Adrenal gland (tissue), 12 donors: ENCODE data around the gene GCNT3. TPM values are rescaled to one million over a fixed set of nuclear protein-coding genes. Genes with fewer than 3 reads are reported as not detected.
"Not testable (repeated sequence)": the region's sequence is repeated elsewhere in the genome, so short reads cannot be mapped to it uniquely, and the experiment has no call there.

Experiments used
- DNase-seq, 7 donors: peaks; one replicate each; pipeline ENCODE4 v3.0.0-alpha.2; 2019 to 2020
- H3K27ac ChIP-seq, 5 donors: fragments of 200-600 bp; sonication (generic) in 4 of 5; 1 replicate in 3 of 5; 2 replicates in 2 of 5; pipeline versions ENCODE4 v1.5.1 to v1.8.0; 2016 to 2020; ENCODE audit warnings: mild to moderate bottlenecking in 1 of 5
- H3K27me3 ChIP-seq: fragments of 200-600 bp; 2 replicates; pipeline ENCODE4 v1.8.0; 2021
- H3K36me3 ChIP-seq, 2 donors: fragments of 200-600 bp; replicated peaks in 1 of 2; 1 replicate in 1 of 2; 2 replicates in 1 of 2; pipeline versions ENCODE4 v1.5.1 to v1.8.0; 2018 to 2022
- H3K4me1 ChIP-seq, 2 donors: fragments of 200-600 bp; replicated peaks in 1 of 2; 1 replicate in 1 of 2; 2 replicates in 1 of 2; pipeline versions ENCODE4 v1.5.1 to v1.8.0; 2018 to 2021
- H3K4me3 ChIP-seq, 4 donors: fragments of 200-600 bp; sonication (generic) in 3 of 4; one replicate each; pipeline ENCODE4 v1.5.1; 2016 to 2018
- H3K9me3 ChIP-seq, 3 donors: fragments of 200-600 bp; sonication (generic) in 1 of 3; replicated peaks in 1 of 3; 1 replicate in 2 of 3; 2 replicates in 1 of 3; pipeline versions ENCODE4 v1.5.1 to v1.8.0; 2016 to 2021
- POLR2A ChIP-seq, 2 donors: fragments of 450-650 bp; IDR thresholded peaks; one replicate each; pipeline ENCODE4 v1.6.1; 2017; ENCODE audit warnings: antibody characterized with exemption in 2 of 2, mild to moderate bottlenecking in 2 of 2, moderate library complexity in 1 of 2
- WGBS, 4 donors: extraction: QIAGEN DNeasy Blood & Tissue Kit in 2 of 4; methylation state at CpG; one replicate each; pipeline versions ENCODE4 v1.1.5 to v1.1.7; 2013 to 2017; 5-methylcytosine and 5-hydroxymethylcytosine counted together
- intact Hi-C, 2 donors: fragments of 100-400 bp; cut with DNase I; formaldehyde crosslinking; loops; one replicate each; pipeline versions ENCODE4 v1.14.1 to v1.15.0; 2022 to 2023
- polyA plus RNA-seq, 3 donors: library from polyadenylated mRNA; stranded (reverse); fragments of 200-250 nt in 2 of 3; fragments of 350-450 nt in 1 of 3; fragmentation: Illumina TruSeq in 1 of 3; extraction: RNeasy Lipid Tissue Mini Kit (QIAGEN cat#74804) in 1 of 3; gene quantifications; one replicate each; pipeline ENCODE4 v1.2.3, GENCODE V29; 2013 to 2014
- total RNA-seq, 9 donors: library from RNA; depleted of rRNA in 4 of 9; stranded (reverse); fragments of >200 nt in 4 of 9; fragments of 120-200 nt in 1 of 9; fragmentation: NEBNext Ultra II Directional in 1 of 9; extraction: Animal tissue kit (Norgen Biotek cat#: 25700) in 1 of 9; gene quantifications; one replicate each; pipeline versions ENCODE4 v1.1.0 to v1.2.4, GENCODE V29; 2013 to 2023
- TF ChIP-seq, protein P1 (sequence below), 6 experiments: fragments of 450-650 bp in 4 of 6; fragments of 200-600 bp in 2 of 6; sonication (generic) in 1 of 6; IDR thresholded peaks; 1 replicate in 5 of 6; 2 replicates in 1 of 6; pipeline versions ENCODE4 v1.5.1 to v1.8.0; 2016 to 2021; ENCODE audit warnings: antibody characterized with exemption in 6 of 6, mild to moderate bottlenecking in 2 of 6, moderate library complexity in 1 of 6
- donor health status: healthy with polysubstance abuse.
- donor health status: Bipolar disorder and iron deficiency.
- donor health status: DM: yes; HTN: yes; CAD: no.
- donor health status: DM: no; HTN: no; CAD: no.
- donor health status: DM: no; HTN: no; CAD: no.
- donor health status: DM: yes; HTN: yes; CAD: no.

GCNT3 gene
- total and polyA plus RNA-seq, 12 donors = 0.03 to 14.1 (median 0.78) TPM; not detected in 1

- WGBS, 4 donors = 79 to 90% (median 84%) methylated on average over 4 of the region's 4 CpGs
- no peak for DNase-seq
- intact Hi-C loops = no loop called here
- TF ChIP-seq, protein P1, sequence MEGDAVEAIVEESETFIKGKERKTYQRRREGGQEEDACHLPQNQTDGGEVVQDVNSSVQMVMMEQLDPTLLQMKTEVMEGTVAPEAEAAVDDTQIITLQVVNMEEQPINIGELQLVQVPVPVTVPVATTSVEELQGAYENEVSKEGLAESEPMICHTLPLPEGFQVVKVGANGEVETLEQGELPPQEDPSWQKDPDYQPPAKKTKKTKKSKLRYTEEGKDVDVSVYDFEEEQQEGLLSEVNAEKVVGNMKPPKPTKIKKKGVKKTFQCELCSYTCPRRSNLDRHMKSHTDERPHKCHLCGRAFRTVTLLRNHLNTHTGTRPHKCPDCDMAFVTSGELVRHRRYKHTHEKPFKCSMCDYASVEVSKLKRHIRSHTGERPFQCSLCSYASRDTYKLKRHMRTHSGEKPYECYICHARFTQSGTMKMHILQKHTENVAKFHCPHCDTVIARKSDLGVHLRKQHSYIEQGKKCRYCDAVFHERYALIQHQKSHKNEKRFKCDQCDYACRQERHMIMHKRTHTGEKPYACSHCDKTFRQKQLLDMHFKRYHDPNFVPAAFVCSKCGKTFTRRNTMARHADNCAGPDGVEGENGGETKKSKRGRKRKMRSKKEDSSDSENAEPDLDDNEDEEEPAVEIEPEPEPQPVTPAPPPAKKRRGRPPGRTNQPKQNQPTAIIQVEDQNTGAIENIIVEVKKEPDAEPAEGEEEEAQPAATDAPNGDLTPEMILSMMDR (IDR thresholded peaks at IDR 0.05) = no peak
- no peak for TF ChIP-seq POLR2A (IDR thresholded peaks at IDR 0.05)
- H3K9me3 ChIP-seq = no peaks in the 10 kb centered on the region
- no peaks in the 10 kb centered on the region for H3K27me3 ChIP-seq
- H3K4me3 ChIP-seq = no peak overlapping the region
- H3K4me1 ChIP-seq = no peaks in the 10 kb centered on the region
- no peak overlapping the region for H3K27ac ChIP-seq
- peaks cover 0 to 26% of the 10 kb centered on the region in 2 donors for H3K36me3 ChIP-seq
These were observed 33.2 kb downstream of the GCNT3 start for GRCh38 chr15:59644756-59645155.

- intact Hi-C loops, H3K9me3 ChIP-seq, H3K4me3 ChIP-seq, H3K27me3 ChIP-seq, H3K27ac ChIP-seq, H3K4me1 ChIP-seq, DNase-seq: not testable (repeated sequence)
- WGBS, 4 donors = 96 to 97% (median 97%) methylated on average over 9 of the region's 9 CpGs
- H3K36me3 ChIP-seq = peaks cover 0 to 28% of the 10 kb centered on the region in 2 donors
These were observed 34.2 kb downstream of the GCNT3 start for GRCh38 chr15:59645812-59646211.

DNA sequence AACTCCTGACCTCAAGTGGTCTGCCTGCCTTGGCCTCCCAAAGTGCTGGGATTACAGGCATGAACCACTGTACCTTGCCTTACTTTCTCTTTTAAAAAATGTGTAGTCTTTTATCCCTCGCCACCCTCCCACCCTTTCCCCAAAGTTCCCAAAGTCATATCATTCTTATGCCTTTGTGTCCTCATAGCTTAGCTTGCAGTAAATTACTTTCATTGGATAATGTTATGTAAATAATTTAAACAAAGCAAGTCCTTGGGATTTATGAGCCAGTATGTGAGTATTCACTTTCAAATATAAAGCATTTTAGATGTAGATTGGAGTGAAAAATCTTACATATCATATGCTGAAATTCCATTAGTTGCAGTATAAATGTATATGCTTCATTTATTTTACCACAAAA is 34.7 kb downstream of the GCNT3 start:
- intact Hi-C loops = no loop called here
- Histone ChIP-seq H3K4me1 (no peaks in the 10 kb centered on the region), H3K27ac (no peak overlapping the region), H3K36me3 (peaks cover 0 to 33% of the 10 kb centered on the region in 2 donors), H3K9me3 (no peaks in the 10 kb centered on the region), H3K27me3 (no peaks in the 10 kb centered on the region), H3K4me3 (no peak overlapping the region)
- DNase-seq = no peak
- no peak for TF ChIP-seq POLR2A (IDR thresholded peaks at IDR 0.05)
- TF ChIP-seq, protein P1 (IDR thresholded peaks at IDR 0.05) = no peak
- WGBS, 4 donors = 96 to 100% (median 100%) methylated on average over 1 of the region's 1 CpG

DNA sequence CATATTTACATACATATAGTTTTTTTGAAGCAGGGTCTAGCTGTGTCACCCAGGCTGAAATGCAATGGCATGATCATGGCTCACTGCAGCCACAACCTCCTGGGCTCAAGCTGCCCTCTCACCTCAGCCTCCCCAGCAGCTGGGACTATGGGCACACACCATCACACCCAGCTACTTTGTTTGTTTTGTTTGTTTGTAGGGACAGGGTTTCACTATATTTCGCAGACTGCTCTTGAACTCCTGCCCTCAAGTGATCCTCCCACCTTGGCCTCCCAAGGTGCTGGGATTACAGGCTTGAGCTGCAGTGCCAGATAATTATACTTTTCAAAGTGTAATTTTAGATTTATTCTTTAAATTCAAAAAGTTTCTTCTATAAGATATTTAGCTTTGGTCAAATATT is 35.5 kb downstream of the GCNT3 start:
- no peaks in the 10 kb centered on the region for H3K9me3 ChIP-seq
- H3K4me3 ChIP-seq = no peak overlapping the region
- DNase-seq = no peak
- no peaks in the 10 kb centered on the region for H3K27me3 ChIP-seq
- intact Hi-C loops = no loop called here
- no peak overlapping the region for H3K27ac ChIP-seq
- no peaks in the 10 kb centered on the region for H3K4me1 ChIP-seq
- WGBS, 4 donors = 94 to 100% (median 95%) methylated on average over 1 of the region's 1 CpG
- peaks cover 0 to 41% of the 10 kb centered on the region in 2 donors for H3K36me3 ChIP-seq
- no peak for TF ChIP-seq POLR2A (IDR thresholded peaks at IDR 0.05)
- TF ChIP-seq, protein P1 (IDR thresholded peaks at IDR 0.05) = no peak

GRCh38 chr15:59649603-59650002 is 38.0 kb downstream of the GCNT3 start:
- Histone ChIP-seq H3K4me3 (no peak overlapping the region), H3K36me3 (peaks cover 0 to 36% of the 10 kb centered on the region in 2 donors), H3K9me3 (no peaks in the 10 kb centered on the region), H3K27me3 (no peaks in the 10 kb centered on the region), H3K27ac (no peak overlapping the region), H3K4me1 (no peaks in the 10 kb centered on the region)
- intact Hi-C loops = no loop called here
- no peak for DNase-seq
- no peak for TF ChIP-seq POLR2A (IDR thresholded peaks at IDR 0.05)
- TF ChIP-seq, protein P1 (IDR thresholded peaks at IDR 0.05) = no peak
